ENCODE measurements around the gene FBXL7.

GRCh38 chr5:15694696-15695214 is 194.8 kb downstream of the FBXL7 start:
- TF ChIP-seq CTCF (IDR thresholded peaks at IDR 0.05; ENCODE audit: low read depth, low read length, poor library complexity, severe bottlenecking) (no peak), EZH2phosphoT487 (IDR thresholded peaks at IDR 0.05; ENCODE audit: borderline replicate concordance, low read length) (no peak)
